ENCODE measurements around the gene SLCO3A1.

The SLCO3A1 gene

GRCh38 chr15:91988655-91989054 lies 135.1 kb downstream of the SLCO3A1 start:
- Histone ChIP-seq H3K9ac (ENCODE audit: low read depth, low read length) (no peak overlapping the region), H3K4me1 (ENCODE audit: insufficient read depth, low read length) (no peaks in the 10 kb centered on the region), H3K27me3 (ENCODE audit: insufficient read depth, low read length) (no peaks in the 10 kb centered on the region), H3K27ac (ENCODE audit: low read depth, low read length) (no peak overlapping the region), H3K4me3 (ENCODE audit: low read length) (no peak overlapping the region), H3K36me3 (ENCODE audit: insufficient read depth, low read length) (no peaks in the 10 kb centered on the region), H3K9me3 (ENCODE audit: insufficient read depth, low read depth, low read length) (no peaks in the 10 kb centered on the region)
- 97% methylated on average over 3 of the region's 3 CpGs for WGBS

- Histone ChIP-seq H3K4me1 (ENCODE audit: insufficient read depth, low read length) (no peaks in the 10 kb centered on the region), H3K9me3 (ENCODE audit: insufficient read depth, low read depth, low read length) (no peaks in the 10 kb centered on the region), H3K27ac (ENCODE audit: low read depth, low read length) (no peak overlapping the region), H3K27me3 (ENCODE audit: insufficient read depth, low read length) (no peaks in the 10 kb centered on the region), H3K9ac (ENCODE audit: low read depth, low read length) (no peak overlapping the region), H3K36me3 (ENCODE audit: insufficient read depth, low read length) (no peaks in the 10 kb centered on the region), H3K4me3 (ENCODE audit: low read length) (no peak overlapping the region)
- WGBS, result 96% methylated on average over 4 of the region's 4 CpGs
Measured at GRCh38 chr15:91989821-91990220, 136.3 kb downstream of the SLCO3A1 start.

- WGBS, result 97% methylated on average over 3 of the region's 3 CpGs
Measured at GRCh38 chr15:91992945-91993344, 139.4 kb downstream of the SLCO3A1 start.

GRCh38 chr15:91995146-91995545 lies 141.6 kb downstream of the SLCO3A1 start:
- Histone ChIP-seq H3K9ac (ENCODE audit: low read depth, low read length) (no peak overlapping the region), H3K36me3 (ENCODE audit: insufficient read depth, low read length) (no peaks in the 10 kb centered on the region), H3K4me3 (ENCODE audit: low read length) (no peak overlapping the region), H3K9me3 (ENCODE audit: insufficient read depth, low read depth, low read length) (no peaks in the 10 kb centered on the region), H3K4me1 (ENCODE audit: insufficient read depth, low read length) (peaks cover 5% of the 10 kb centered on the region), H3K27ac (ENCODE audit: low read depth, low read length) (no peak overlapping the region), H3K27me3 (ENCODE audit: insufficient read depth, low read length) (no peaks in the 10 kb centered on the region)
- WGBS, result 93% methylated on average over 3 of the region's 3 CpGs

More at GRCh38 chr15:91992945-91993344, 139.4 kb downstream of the SLCO3A1 start:
- Histone ChIP-seq H3K9me3 (ENCODE audit: insufficient read depth, low read depth, low read length) (no peaks in the 10 kb centered on the region), H3K27ac (ENCODE audit: low read depth, low read length) (no peak overlapping the region), H3K36me3 (ENCODE audit: insufficient read depth, low read length) (no peaks in the 10 kb centered on the region), H3K9ac (ENCODE audit: low read depth, low read length) (no peak overlapping the region), H3K4me3 (ENCODE audit: low read length) (no peak overlapping the region), H3K27me3 (ENCODE audit: insufficient read depth, low read length) (no peaks in the 10 kb centered on the region), H3K4me1 (ENCODE audit: insufficient read depth, low read length) (no peaks in the 10 kb centered on the region)

- H3K9ac ChIP-seq (ENCODE audit: low read depth, low read length), result no peak overlapping the region
- H3K4me3 ChIP-seq (ENCODE audit: low read length), result no peak overlapping the region
- H3K9me3 ChIP-seq (ENCODE audit: insufficient read depth, low read depth, low read length), result no peaks in the 10 kb centered on the region
- H3K36me3 ChIP-seq (ENCODE audit: insufficient read depth, low read length), result no peaks in the 10 kb centered on the region
- no peaks in the 10 kb centered on the region for H3K27me3 ChIP-seq (ENCODE audit: insufficient read depth, low read length)
- 69% methylated on average over 2 of the region's 2 CpGs for WGBS
- peaks cover 19% of the 10 kb centered on the region for H3K4me1 ChIP-seq (ENCODE audit: insufficient read depth, low read length)
- no peak overlapping the region for H3K27ac ChIP-seq (ENCODE audit: low read depth, low read length)
Measured at GRCh38 chr15:91997163-91997562, 143.7 kb downstream of the SLCO3A1 start.

GRCh38 chr15:92000709-92001108 lies 147.2 kb downstream of the SLCO3A1 start:
- 69% methylated on average over 6 of the region's 6 CpGs for WGBS
- no peaks in the 10 kb centered on the region for H3K9me3 ChIP-seq (ENCODE audit: insufficient read depth, low read depth, low read length)
- no peaks in the 10 kb centered on the region for H3K36me3 ChIP-seq (ENCODE audit: insufficient read depth, low read length)
- H3K27me3 ChIP-seq (ENCODE audit: insufficient read depth, low read length), result no peaks in the 10 kb centered on the region
- H3K9ac ChIP-seq (ENCODE audit: low read depth, low read length), result no peak overlapping the region
- no peak overlapping the region for H3K27ac ChIP-seq (ENCODE audit: low read depth, low read length)
- no peak overlapping the region for H3K4me3 ChIP-seq (ENCODE audit: low read length)
- peaks cover 25% of the 10 kb centered on the region for H3K4me1 ChIP-seq (ENCODE audit: insufficient read depth, low read length)

- Histone ChIP-seq H3K9ac (ENCODE audit: low read depth, low read length) (no peak overlapping the region), H3K36me3 (ENCODE audit: insufficient read depth, low read length) (no peaks in the 10 kb centered on the region), H3K27ac (ENCODE audit: low read depth, low read length) (no peak overlapping the region), H3K4me1 (ENCODE audit: insufficient read depth, low read length) (peaks cover 31% of the 10 kb centered on the region), H3K9me3 (ENCODE audit: insufficient read depth, low read depth, low read length) (no peaks in the 10 kb centered on the region), H3K4me3 (ENCODE audit: low read length) (no peak overlapping the region), H3K27me3 (ENCODE audit: insufficient read depth, low read length) (no peaks in the 10 kb centered on the region)
- WGBS, result 77% methylated on average over 1 of the region's 1 CpG
Measured at GRCh38 chr15:92001307-92001706, 147.8 kb downstream of the SLCO3A1 start.

GRCh38 chr15:92002666-92003065 lies 149.2 kb downstream of the SLCO3A1 start:
- WGBS, result 92% methylated on average over 1 of the region's 4 CpGs
- H3K27ac ChIP-seq (ENCODE audit: low read depth, low read length), result no peak overlapping the region
- no peaks in the 10 kb centered on the region for H3K9me3 ChIP-seq (ENCODE audit: insufficient read depth, low read depth, low read length)
- no peaks in the 10 kb centered on the region for H3K36me3 ChIP-seq (ENCODE audit: insufficient read depth, low read length)
- H3K27me3 ChIP-seq (ENCODE audit: insufficient read depth, low read length), result no peaks in the 10 kb centered on the region
- no peak overlapping the region for H3K9ac ChIP-seq (ENCODE audit: low read depth, low read length)
- no peak overlapping the region for H3K4me3 ChIP-seq (ENCODE audit: low read length)
- peaks cover 31% of the 10 kb centered on the region for H3K4me1 ChIP-seq (ENCODE audit: insufficient read depth, low read length)

- Histone ChIP-seq H3K4me3 (ENCODE audit: low read length) (no peak overlapping the region), H3K9ac (ENCODE audit: low read depth, low read length) (no peak overlapping the region), H3K4me1 (ENCODE audit: insufficient read depth, low read length) (peaks cover 31% of the 10 kb centered on the region), H3K9me3 (ENCODE audit: insufficient read depth, low read depth, low read length) (no peaks in the 10 kb centered on the region), H3K27me3 (ENCODE audit: insufficient read depth, low read length) (no peaks in the 10 kb centered on the region), H3K27ac (ENCODE audit: low read depth, low read length) (no peak overlapping the region), H3K36me3 (ENCODE audit: insufficient read depth, low read length) (no peaks in the 10 kb centered on the region)
- WGBS, result 95% methylated on average over 9 of the region's 9 CpGs
Measured at GRCh38 chr15:92003515-92004067, 150.1 kb downstream of the SLCO3A1 start.

- 88% methylated on average over 6 of the region's 6 CpGs for WGBS
- H3K4me3 ChIP-seq (ENCODE audit: low read length), result no peak overlapping the region
- H3K9ac ChIP-seq (ENCODE audit: low read depth, low read length), result no peak overlapping the region
- H3K27ac ChIP-seq (ENCODE audit: low read depth, low read length), result no peak overlapping the region
- H3K27me3 ChIP-seq (ENCODE audit: insufficient read depth, low read length), result no peaks in the 10 kb centered on the region
- H3K4me1 ChIP-seq (ENCODE audit: insufficient read depth, low read length), result peaks cover 26% of the 10 kb centered on the region
- H3K9me3 ChIP-seq (ENCODE audit: insufficient read depth, low read depth, low read length), result no peaks in the 10 kb centered on the region
- no peaks in the 10 kb centered on the region for H3K36me3 ChIP-seq (ENCODE audit: insufficient read depth, low read length)
Measured at GRCh38 chr15:92005154-92005553, 151.6 kb downstream of the SLCO3A1 start.

GRCh38 chr15:92006186-92007028 lies 152.9 kb downstream of the SLCO3A1 start:
- Histone ChIP-seq H3K36me3 (ENCODE audit: insufficient read depth, low read length) (no peaks in the 10 kb centered on the region), H3K9me3 (ENCODE audit: insufficient read depth, low read depth, low read length) (no peaks in the 10 kb centered on the region), H3K27me3 (ENCODE audit: insufficient read depth, low read length) (no peaks in the 10 kb centered on the region), H3K4me3 (ENCODE audit: low read length) (no peak overlapping the region), H3K4me1 (ENCODE audit: insufficient read depth, low read length) (peaks cover 19% of the 10 kb centered on the region; the same call in 1 of the 2 replicates), H3K27ac (ENCODE audit: low read depth, low read length) (no peak overlapping the region), H3K9ac (ENCODE audit: low read depth, low read length) (no peak overlapping the region)
- 90% methylated on average over 6 of the region's 7 CpGs for WGBS
